GDM1 (cell line): ENCODE results near the gene GRM4.

Experiments used
- DNase-seq: peaks from one replicate; lab custom pipeline; 2025; lab: John Stamatoyannopoulos, UW

Gene GRM4

GRCh38 chr6:34106421-34106820, 39.5 kb downstream of the GRM4 start:
- no peak for DNase-seq

- no peak for DNase-seq
Observed at GRCh38 chr6:34104628-34105027, 41.3 kb downstream of the GRM4 start.

GRCh38 chr6:34104186-34104585, 41.7 kb downstream of the GRM4 start:
- no peak for DNase-seq

GRCh38 chr6:34103321-34103720, 42.6 kb downstream of the GRM4 start:
- DNase-seq: no peak

- DNase-seq: no peak
Observed at GRCh38 chr6:34102696-34103095, 43.2 kb downstream of the GRM4 start.

- DNase-seq: no peak
Observed at GRCh38 chr6:34102099-34102656, 43.7 kb downstream of the GRM4 start.

- DNase-seq: no peak
Observed at GRCh38 chr6:34100788-34101187, 45.1 kb downstream of the GRM4 start.

- DNase-seq: no peak
Observed at GRCh38 chr6:34099878-34100277, 46.0 kb downstream of the GRM4 start.

- DNase-seq: no peak
Observed at GRCh38 chr6:34098045-34098936, 47.6 kb downstream of the GRM4 start.

GRCh38 chr6:34096814-34097213, 49.1 kb downstream of the GRM4 start:
- DNase-seq: no peak

- no peak for DNase-seq
Observed at GRCh38 chr6:34096193-34096592, 49.7 kb downstream of the GRM4 start.

- no peak for DNase-seq
Observed at GRCh38 chr6:34095741-34096140, 50.1 kb downstream of the GRM4 start.

GRCh38 chr6:34095136-34095505, 50.8 kb downstream of the GRM4 start:
- no peak for DNase-seq

GRCh38 chr6:34094474-34095135, 51.3 kb downstream of the GRM4 start:
- no peak for DNase-seq

GRCh38 chr6:34093854-34094430, 51.9 kb downstream of the GRM4 start:
- no peak for DNase-seq

- DNase-seq: no peak
Observed at GRCh38 chr6:34093206-34093605, 52.7 kb downstream of the GRM4 start.

GRCh38 chr6:34092631-34093030, 53.3 kb downstream of the GRM4 start:
- DNase-seq: no peak

GRCh38 chr6:34090935-34091334, 55.0 kb downstream of the GRM4 start:
- DNase-seq: no peak

GRCh38 chr6:34090529-34090928, 55.4 kb downstream of the GRM4 start:
- DNase-seq: no peak

GRCh38 chr6:34086558-34086957, 59.3 kb downstream of the GRM4 start:
- no peak for DNase-seq

- no peak for DNase-seq
Observed at GRCh38 chr6:34085453-34086170, 60.3 kb downstream of the GRM4 start.
